Measurements from ENCODE around the gene PICALM. TPM values are rescaled to one million over a fixed set of nuclear protein-coding genes. Genes with fewer than 3 reads are reported as not detected.

Gene PICALM
- total and polyA plus RNA-seq, 8 donors: 23.3 to 90.9 (median 51.7) TPM

- DNase-seq (no peak), ATAC-seq (no peak), FAIRE-seq (no peak)
- 70 to 78% methylated on average over 11 of the region's 11 CpGs for WGBS, 2 donors
- no peak overlapping the region for H3K4me3 ChIP-seq
- H3K9me3 ChIP-seq: no peaks in the 10 kb centered on the region
- H3K27me3 ChIP-seq: no peaks in the 10 kb centered on the region
- peaks cover 24 to 55% (median 51%) of the 10 kb centered on the region in 3 donors for H3K4me1 ChIP-seq
- H3K36me3 ChIP-seq: no peaks in the 10 kb centered on the region
- no peak overlapping the region for H3K27ac ChIP-seq
- TF ChIP-seq CTCF (IDR thresholded peaks at IDR 0.05): no peak
- intact Hi-C loops (cut with DNase I): no loop called here
Observed at GRCh38 chr11:86061483-86062205, 7.2 kb downstream of the PICALM start.

- intact Hi-C loops (cut with DNase I): no loop called here
- ATAC-seq (no peak), DNase-seq (no peak), FAIRE-seq (no peak)
- no peaks in the 10 kb centered on the region for H3K9me3 ChIP-seq
- H3K27ac ChIP-seq: no peak overlapping the region
- H3K27me3 ChIP-seq: no peaks in the 10 kb centered on the region
- H3K36me3 ChIP-seq: no peaks in the 10 kb centered on the region
- peaks cover 24 to 47% (median 46%) of the 10 kb centered on the region in 3 donors for H3K4me1 ChIP-seq
- H3K4me3 ChIP-seq: no peak overlapping the region
- no peak for TF ChIP-seq CTCF (IDR thresholded peaks at IDR 0.05)
Observed at GRCh38 chr11:86060544-86060943, 8.3 kb downstream of the PICALM start.

- no peak for TF ChIP-seq CTCF (IDR thresholded peaks at IDR 0.05)
- Histone ChIP-seq H3K4me3 (no peak overlapping the region), H3K36me3 (no peaks in the 10 kb centered on the region), H3K4me1 (peaks cover 19 to 41% (median 34%) of the 10 kb centered on the region in 3 donors), H3K27me3 (no peaks in the 10 kb centered on the region), H3K9me3 (no peaks in the 10 kb centered on the region), H3K27ac (no peak overlapping the region)
- no peak for FAIRE-seq
- DNase-seq: no peak
- intact Hi-C loops (cut with DNase I): no loop called here
- ATAC-seq: no peak
Observed at GRCh38 chr11:86058360-86058759, 10.5 kb downstream of the PICALM start.

GRCh38 chr11:86056351-86056854 lies 12.5 kb downstream of the PICALM start:
- FAIRE-seq (no peak), DNase-seq (no peak), ATAC-seq (no peak)
- Histone ChIP-seq H3K27ac (no peak overlapping the region), H3K9me3 (no peaks in the 10 kb centered on the region), H3K36me3 (no peaks in the 10 kb centered on the region), H3K27me3 (no peaks in the 10 kb centered on the region), H3K4me1 (peaks cover 19 to 31% (median 28%) of the 10 kb centered on the region in 3 donors), H3K4me3 (no peak overlapping the region)
- no peak for TF ChIP-seq CTCF (IDR thresholded peaks at IDR 0.05)
- WGBS, 2 donors: 90 to 93% methylated on average over 1 of the region's 1 CpG
- intact Hi-C loops (cut with DNase I): no loop called here
